ENCODE results near the gene PPARA. TPM values are rescaled to one million over a fixed set of nuclear protein-coding genes. Genes with fewer than 3 reads are reported as not detected.
A peak's percentile ranks its signal among the peaks of the same experiment; 100 is the strongest.

PPARA gene
- total RNA-seq, 1 experiment from 2014 or later = 7.7 TPM

GRCh38 chr22:46125816-46126765 lies 24.2 kb upstream of the PPARA start:
- Histone ChIP-seq H3K9me2 (replicated peaks; ENCODE audit: low read length) (no peaks in the 10 kb centered on the region), H3K36me3 (ENCODE audit: low read depth, low read length) (no peaks in the 10 kb centered on the region), H3K27me3 (ENCODE audit: low read length) (no peaks in the 10 kb centered on the region), H3K9me3 (ENCODE audit: low read length) (no peaks in the 10 kb centered on the region), H4K20me1 (ENCODE audit: low read length) (no peaks in the 10 kb centered on the region), H3F3A (ENCODE audit: low read length, unreplicated experiment) (no peaks in the 10 kb centered on the region), H3K9ac (ENCODE audit: low read length) (no peak overlapping the region), H3K79me2 (ENCODE audit: low read length) (no peaks in the 10 kb centered on the region), H3K27ac (ENCODE audit: low read length) (no peak overlapping the region), H2AFZ (ENCODE audit: low read length) (peak overlapping the region; percentile 30; the same call in 1 of the 2 replicates), H3K4me1 (ENCODE audit: insufficient read depth, low read length) (peaks cover 7% of the 10 kb centered on the region; the same call in 1 of the 2 replicates), H3K4me2 (ENCODE audit: low read length) (peak overlapping the region; percentile 34; the same call in 1 of the 2 replicates), H3K4me3 (ENCODE audit: low read length) (no peak overlapping the region)
- ChIA-PET POLR2A (ENCODE audit: unreplicated experiment) (no interaction called here), CTCF (no interaction called here)
- no peak for DNase-seq
- TF ChIP-seq EZH2phosphoT487 (IDR thresholded peaks at IDR 0.05; ENCODE audit: borderline replicate concordance, low read length) (no peak), CTCF (conservative IDR thresholded peaks at IDR 0.05; ENCODE audit: low read depth, low read length) (no peak), EZH2 (IDR thresholded peaks at IDR 0.05; ENCODE audit: low read length, unreplicated experiment) (no peak)
- no TSS peak for BruUV-seq (replicated peaks)
- intact Hi-C loops (cut with micrococcal nuclease) = no loop called here
- no peak for ATAC-seq

- Histone ChIP-seq H2AFZ (ENCODE audit: low read length) (no peak overlapping the region), H3K4me2 (ENCODE audit: low read length) (no peak overlapping the region), H3K36me3 (ENCODE audit: low read depth, low read length) (no peaks in the 10 kb centered on the region), H3K27ac (ENCODE audit: low read length) (no peak overlapping the region), H3K79me2 (ENCODE audit: low read length) (no peaks in the 10 kb centered on the region), H3K27me3 (ENCODE audit: low read length) (no peaks in the 10 kb centered on the region), H3K9me2 (replicated peaks; ENCODE audit: low read length) (no peaks in the 10 kb centered on the region), H3K4me1 (ENCODE audit: insufficient read depth, low read length) (peaks cover 7% of the 10 kb centered on the region; the same call in 1 of the 2 replicates), H4K20me1 (ENCODE audit: low read length) (no peaks in the 10 kb centered on the region), H3K4me3 (ENCODE audit: low read length) (no peak overlapping the region), H3K9ac (ENCODE audit: low read length) (no peak overlapping the region), H3K9me3 (ENCODE audit: low read length) (no peaks in the 10 kb centered on the region), H3F3A (ENCODE audit: low read length, unreplicated experiment) (no peaks in the 10 kb centered on the region)
- no peak for TF ChIP-seq EZH2 (IDR thresholded peaks at IDR 0.05; ENCODE audit: low read length, unreplicated experiment)
- no peak for TF ChIP-seq EZH2phosphoT487 (IDR thresholded peaks at IDR 0.05; ENCODE audit: borderline replicate concordance, low read length)
- TF ChIP-seq CTCF (conservative IDR thresholded peaks at IDR 0.05; ENCODE audit: low read depth, low read length) = no peak
- POLR2A ChIA-PET (ENCODE audit: unreplicated experiment) = no interaction called here
- DNase-seq = no peak
- CTCF ChIA-PET = no interaction called here
- no TSS peak for BruUV-seq (replicated peaks)
- no peak for ATAC-seq
- intact Hi-C loops (cut with micrococcal nuclease) = no loop called here
Measured at GRCh38 chr22:46126853-46127385, 23.4 kb upstream of the PPARA start.

- TF ChIP-seq CTCF (conservative IDR thresholded peaks at IDR 0.05; ENCODE audit: low read depth, low read length) (no peak), EZH2 (IDR thresholded peaks at IDR 0.05; ENCODE audit: low read length, unreplicated experiment) (no peak), EZH2phosphoT487 (IDR thresholded peaks at IDR 0.05; ENCODE audit: borderline replicate concordance, low read length) (no peak)
- H2AFZ ChIP-seq (ENCODE audit: low read length) = no peak overlapping the region
- no peaks in the 10 kb centered on the region for H3K9me3 ChIP-seq (ENCODE audit: low read length)
- DNase-seq (no peak), ATAC-seq (no peak)
- H3K4me3 ChIP-seq (ENCODE audit: low read length) = no peak overlapping the region
- H3F3A ChIP-seq (ENCODE audit: low read length, unreplicated experiment) = no peaks in the 10 kb centered on the region
- H3K79me2 ChIP-seq (ENCODE audit: low read length) = no peaks in the 10 kb centered on the region
- H3K36me3 ChIP-seq (ENCODE audit: low read depth, low read length) = no peaks in the 10 kb centered on the region
- H3K9ac ChIP-seq (ENCODE audit: low read length) = no peak overlapping the region
- no peak overlapping the region for H3K27ac ChIP-seq (ENCODE audit: low read length)
- H4K20me1 ChIP-seq (ENCODE audit: low read length) = no peaks in the 10 kb centered on the region
- no peaks in the 10 kb centered on the region for H3K9me2 ChIP-seq (replicated peaks; ENCODE audit: low read length)
- no TSS peak for BruUV-seq (replicated peaks)
- CTCF ChIA-PET = no interaction called here
- POLR2A ChIA-PET (ENCODE audit: unreplicated experiment) = no interaction called here
- no peak overlapping the region for H3K4me2 ChIP-seq (ENCODE audit: low read length)
- H3K27me3 ChIP-seq (ENCODE audit: low read length) = no peaks in the 10 kb centered on the region
- H3K4me1 ChIP-seq (ENCODE audit: insufficient read depth, low read length) = peaks cover 7% of the 10 kb centered on the region; the same call in 1 of the 2 replicates
- intact Hi-C loops (cut with micrococcal nuclease) = no loop called here
Measured at GRCh38 chr22:46127556-46127955, 22.8 kb upstream of the PPARA start.
